Tongue (tissue), 2 donors: ENCODE measurements around the gene KYNU. TPM values are rescaled to one million over a fixed set of nuclear protein-coding genes. Genes with fewer than 3 reads are reported as not detected.
"Not testable (repeated sequence)": the region's sequence is repeated elsewhere in the genome, so short reads cannot be mapped to it uniquely, and the experiment has no call there.

Source experiments
- DNase-seq: peaks from one replicate; pipeline ENCODE4 v3.0.0-alpha.2; 2015
- total RNA-seq: library from RNA; depleted of rRNA; stranded (reverse); fragments of >200 nt; gene quantifications from one replicate; pipeline ENCODE4 v1.2.3, GENCODE V29; 2014

Gene KYNU
- total RNA-seq, 1 donor from 2014 or later, result 0.62 TPM

GRCh38 chr2:142871396-142871795 is 6.1 kb upstream of the KYNU start:
- no peak for DNase-seq

GRCh38 chr2:142872882-142873724 is 4.4 kb upstream of the KYNU start:
- no peak for DNase-seq

DNA sequence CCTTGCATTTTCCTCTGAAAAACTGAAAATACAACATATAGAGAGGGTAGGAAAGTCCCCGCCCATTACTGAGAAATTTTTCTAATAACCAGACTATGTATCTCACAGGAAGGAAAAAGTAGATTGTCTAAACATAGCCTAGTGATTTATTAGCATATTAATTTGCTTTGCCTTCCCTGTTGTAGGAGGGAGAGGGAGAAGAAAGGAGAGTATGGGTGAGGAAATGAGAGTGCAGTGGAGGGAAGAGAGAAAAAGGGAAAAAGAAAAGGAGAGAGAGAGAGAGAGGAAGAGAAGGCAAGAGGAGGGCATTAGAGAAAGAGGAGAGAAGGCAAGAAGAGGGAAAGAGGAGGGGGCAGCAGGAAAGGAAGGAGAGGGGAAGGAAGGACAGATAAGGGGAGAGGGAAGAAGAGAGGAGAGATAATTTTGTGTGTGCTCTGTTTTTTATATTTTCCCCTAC is 3.6 kb upstream of the KYNU start:
- DNase-seq, result no peak

GRCh38 chr2:142874293-142874814 is 3.1 kb upstream of the KYNU start:
- DNase-seq, result peak; percentile 23

DNA sequence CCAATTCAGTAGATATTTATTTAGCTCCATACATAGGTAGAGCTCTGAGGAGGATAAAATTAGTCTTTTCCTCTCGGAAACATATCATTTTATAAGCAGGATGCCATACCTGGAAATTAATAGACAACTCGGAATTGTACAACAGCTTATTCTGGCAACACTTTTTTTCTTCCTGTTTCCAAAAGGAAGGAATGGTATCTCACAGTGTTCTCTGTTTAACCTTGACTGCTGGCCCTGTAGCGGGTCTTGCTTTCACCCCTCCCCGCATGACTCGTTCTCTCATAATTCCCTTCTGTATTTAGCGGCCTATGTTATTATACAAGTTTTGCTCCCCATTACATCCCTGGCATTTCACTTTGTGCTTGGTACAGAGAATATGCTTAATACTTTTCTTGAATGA is 2.5 kb upstream of the KYNU start:
- DNase-seq, result no peak

DNA sequence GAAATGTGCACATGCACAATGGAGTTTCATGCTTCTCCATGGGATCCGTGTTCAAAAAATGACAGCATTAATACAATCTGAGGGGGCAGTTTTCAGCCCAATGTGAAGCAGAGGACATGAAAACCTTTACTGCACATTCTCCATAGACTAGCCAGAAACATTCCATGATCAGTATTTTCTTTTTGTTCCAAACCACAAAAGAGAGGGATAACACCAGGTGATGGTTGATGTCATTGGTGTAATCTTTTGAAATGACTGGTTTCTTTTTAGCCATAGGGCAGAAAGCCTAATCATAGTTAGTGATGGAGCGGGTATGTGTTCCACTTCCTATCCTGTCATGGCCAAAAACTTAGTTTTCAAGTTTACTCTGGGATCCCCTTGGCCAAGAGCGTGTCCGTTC is 1.8 kb upstream of the KYNU start:
- no peak for DNase-seq

- no peak for DNase-seq
Measured at GRCh38 chr2:142876423-142876822, 1.0 kb upstream of the KYNU start.

DNA sequence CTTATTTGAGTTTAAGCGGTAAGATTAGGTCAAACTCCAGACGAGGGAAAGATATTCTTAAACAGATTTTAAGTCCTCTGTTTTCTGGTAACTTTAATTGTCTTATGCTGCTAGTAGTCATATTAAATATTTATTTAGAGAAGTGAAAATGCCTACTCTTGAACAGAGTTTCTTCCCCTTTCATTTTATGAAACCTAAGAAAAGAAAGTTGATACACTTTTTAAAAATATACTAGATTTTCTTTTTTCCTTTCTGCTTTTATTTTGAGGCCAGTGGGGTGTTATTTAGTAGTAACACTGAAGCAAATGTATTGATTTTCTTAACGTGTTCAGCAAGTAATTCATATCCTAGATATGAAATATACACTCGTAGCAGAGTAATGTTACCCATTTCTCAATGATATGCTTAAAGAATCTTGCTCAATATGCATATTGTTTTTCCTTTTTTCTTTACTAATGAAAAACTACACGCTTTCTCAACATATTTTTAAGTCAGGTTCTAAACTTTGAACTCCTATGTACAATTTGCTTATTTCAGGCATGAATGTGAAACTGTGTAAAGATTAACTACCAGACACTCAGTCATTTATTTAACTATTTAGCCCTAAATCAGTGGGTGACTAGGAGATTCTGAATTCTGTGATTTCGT is 691 bp downstream of the KYNU start:
- DNase-seq, result no peak

DNA sequence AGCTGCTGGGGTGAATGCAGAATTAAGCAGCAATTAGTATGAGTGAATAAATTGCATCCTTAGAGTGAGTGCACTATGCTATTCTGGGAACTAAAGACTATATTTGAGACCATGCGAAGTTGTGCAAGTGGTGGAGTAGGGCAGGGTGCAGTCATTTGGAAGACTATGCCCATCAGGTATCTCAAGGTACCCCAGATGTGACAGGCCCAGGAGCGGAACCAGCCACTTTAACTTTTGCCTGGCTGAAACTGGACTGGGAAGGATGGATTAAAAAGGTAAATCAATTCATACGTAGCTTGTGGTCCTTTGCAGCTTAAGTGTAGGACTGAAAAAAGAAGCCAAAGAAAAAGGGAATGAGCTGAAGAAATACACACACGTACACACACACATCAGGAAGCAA is 1.7 kb downstream of the KYNU start:
- no peak for DNase-seq

DNA sequence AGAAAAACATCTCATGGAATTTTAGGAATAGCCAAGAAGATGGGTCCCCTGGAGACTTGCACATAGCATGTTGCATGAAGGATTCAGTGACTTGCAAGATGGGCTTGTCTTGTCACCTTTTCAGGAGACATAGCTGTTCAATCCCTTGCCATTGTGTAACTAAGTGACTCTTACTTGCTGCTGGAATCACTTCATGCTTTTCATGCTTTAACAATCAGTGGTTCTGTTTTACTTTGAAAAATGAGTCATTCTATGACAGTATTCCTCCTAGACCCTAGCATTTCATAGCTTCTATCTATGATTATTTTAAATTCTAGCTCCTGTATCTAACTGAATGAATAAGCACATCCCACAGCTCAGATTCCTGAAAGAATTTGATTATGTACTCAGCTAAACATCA is 2.8 kb downstream of the KYNU start:
- DNase-seq, result no peak

DNA sequence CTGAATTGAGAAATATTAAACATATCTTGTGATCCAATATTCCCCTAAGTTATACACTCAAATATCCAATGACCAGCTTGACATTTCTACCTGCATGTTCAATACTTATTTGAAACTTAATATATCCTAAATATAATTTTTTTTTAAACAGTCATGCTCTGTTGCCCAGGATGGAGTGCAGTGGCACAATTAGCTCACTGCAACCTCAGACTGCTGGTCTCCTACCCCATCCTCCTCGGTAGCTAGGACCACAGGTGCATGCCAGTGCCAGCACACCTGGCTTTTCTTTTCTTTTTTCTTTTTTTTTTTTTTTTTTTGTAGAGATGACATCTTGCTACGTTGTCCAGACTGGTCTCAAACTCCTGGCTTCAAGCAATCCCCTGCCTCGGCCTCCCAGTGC is 4.2 kb downstream of the KYNU start:
- no peak for DNase-seq

DNA sequence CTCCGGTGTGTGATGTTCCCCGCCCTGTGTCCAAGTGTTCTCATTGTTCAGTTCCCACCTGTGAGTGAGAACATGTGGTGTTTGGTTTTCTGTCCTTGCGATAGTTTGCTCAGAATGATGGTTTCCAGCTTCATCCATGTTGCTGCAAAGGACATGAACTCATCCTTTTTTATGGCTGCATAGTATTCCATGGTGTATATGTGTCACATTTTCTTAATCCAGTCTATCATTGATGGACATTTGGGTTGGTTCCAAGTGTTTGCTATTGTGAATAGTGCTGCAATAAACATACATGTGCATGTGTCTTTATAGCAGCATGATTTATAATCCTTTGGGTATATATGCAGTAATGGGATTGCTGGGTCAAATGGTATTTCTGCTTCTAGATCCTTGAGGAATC is 5.0 kb downstream of the KYNU start:
- DNase-seq, result not testable (repeated sequence)

DNA sequence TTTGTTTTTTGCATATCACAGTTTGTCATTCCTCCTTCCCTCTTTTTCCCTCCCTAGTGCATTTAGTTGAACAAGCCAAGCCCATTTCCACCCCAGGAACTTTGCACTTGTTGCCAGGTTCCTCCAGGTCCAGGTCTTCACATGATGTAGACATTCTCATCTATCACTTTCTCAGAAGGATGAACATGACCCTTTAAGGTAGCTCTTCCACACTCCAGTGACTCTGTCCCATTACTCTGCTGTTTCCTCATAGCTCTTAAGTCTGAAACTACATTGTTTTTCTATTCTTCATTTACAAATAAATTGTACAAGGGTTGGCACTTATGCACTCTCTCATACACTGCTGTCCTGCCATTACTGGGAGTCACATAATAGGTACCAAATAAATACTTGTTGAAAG is 6.1 kb downstream of the KYNU start:
- DNase-seq, result no peak

DNA sequence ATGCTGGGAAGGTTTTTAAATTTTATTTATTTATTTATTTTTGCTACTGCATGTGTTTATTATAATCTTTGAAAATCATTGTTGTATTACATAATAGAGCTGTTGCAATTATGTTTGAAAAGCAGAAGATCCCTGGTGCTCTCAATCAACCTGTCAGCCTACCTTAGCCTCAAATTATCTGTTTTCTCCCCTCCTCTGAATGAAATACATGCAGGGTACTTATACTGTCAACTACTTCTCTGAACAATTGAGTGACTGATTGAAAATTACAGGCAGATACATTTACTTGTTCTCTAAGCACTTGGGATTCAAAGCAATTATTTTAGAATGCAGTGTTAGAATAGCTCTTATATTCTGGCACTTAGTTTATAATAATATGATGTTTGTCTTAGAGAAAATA is 8.1 kb downstream of the KYNU start:
- DNase-seq, result no peak

DNA sequence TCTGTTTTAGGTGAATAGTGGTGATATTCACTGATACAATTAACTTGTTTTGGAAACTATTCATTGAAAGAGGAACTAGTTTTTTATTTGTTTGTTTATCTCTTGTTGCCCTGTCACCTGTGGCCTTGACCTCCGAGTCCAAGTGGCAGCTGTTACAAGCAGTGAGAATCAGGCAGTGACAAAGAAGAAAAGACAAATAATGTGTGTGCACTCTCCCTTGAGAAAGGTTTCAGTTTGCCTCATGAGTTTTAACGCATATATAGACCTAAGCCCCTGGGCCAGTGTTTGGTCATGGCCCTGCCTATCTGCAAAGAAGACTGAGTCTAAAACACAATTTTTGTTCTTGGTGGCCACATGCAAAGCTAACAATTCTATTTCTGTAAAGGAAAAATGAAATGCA is 15.3 kb downstream of the KYNU start:
- DNase-seq, result no peak

DNA sequence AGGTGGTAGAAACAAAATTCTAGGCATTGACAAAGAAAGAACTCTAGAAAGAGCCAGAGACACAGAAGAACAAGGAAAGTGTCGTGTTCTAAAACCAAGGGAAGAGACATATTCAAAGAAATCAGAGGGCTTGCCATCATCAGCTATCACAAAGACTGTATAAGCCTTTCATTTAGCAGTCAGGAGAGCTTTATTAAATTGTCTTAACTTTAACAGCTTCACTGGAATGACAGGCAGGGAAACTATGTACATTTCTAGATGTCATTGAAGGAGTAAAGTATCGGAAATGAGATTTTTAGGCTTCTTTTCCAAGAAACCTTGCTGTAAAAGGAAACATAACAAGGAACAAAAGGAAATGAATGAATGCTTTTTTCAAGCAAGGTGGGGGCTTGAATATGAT is 15.8 kb downstream of the KYNU start:
- no peak for DNase-seq

DNA sequence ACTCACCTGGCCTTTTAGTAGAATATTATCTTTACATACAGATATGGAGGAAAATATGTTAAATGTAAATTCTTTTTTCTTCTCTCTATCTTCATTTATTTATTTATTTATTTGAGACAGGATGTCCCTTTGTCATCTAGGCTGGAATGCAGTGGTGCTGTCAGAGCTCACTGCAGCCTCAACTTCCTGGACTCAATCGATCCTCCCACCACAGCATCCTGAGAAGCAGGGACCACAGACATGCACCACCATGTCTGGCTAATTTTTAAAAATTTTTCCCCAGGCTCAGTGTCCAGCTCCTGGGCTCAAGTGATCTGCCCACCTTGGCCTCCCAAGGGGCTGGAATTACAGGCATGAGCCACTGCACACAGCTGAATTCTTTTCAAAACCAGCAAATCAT is 20.3 kb downstream of the KYNU start:
- DNase-seq, result no peak

DNA sequence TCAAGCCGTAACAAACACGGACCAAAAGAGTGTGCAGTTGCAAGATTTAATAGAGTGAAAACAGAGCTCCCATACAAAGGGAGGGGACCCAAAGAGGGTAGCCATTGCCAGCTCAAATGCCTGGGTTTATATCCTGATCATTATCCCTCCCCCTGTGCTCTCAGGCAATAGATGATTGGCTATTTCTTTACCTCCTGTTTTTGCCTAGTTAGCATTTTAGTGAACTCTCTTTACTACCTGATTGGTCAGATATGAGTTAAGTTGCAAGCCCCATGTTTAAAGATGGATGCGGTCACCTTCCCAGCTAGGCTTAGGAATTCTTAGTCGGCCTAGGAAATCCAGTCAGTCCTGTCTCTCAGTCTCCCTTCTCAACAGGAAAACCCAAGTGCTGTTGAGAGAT is 22.9 kb downstream of the KYNU start:
- not testable (repeated sequence) for DNase-seq

GRCh38 chr2:142901780-142902179 is 24.3 kb downstream of the KYNU start:
- no peak for DNase-seq

DNA sequence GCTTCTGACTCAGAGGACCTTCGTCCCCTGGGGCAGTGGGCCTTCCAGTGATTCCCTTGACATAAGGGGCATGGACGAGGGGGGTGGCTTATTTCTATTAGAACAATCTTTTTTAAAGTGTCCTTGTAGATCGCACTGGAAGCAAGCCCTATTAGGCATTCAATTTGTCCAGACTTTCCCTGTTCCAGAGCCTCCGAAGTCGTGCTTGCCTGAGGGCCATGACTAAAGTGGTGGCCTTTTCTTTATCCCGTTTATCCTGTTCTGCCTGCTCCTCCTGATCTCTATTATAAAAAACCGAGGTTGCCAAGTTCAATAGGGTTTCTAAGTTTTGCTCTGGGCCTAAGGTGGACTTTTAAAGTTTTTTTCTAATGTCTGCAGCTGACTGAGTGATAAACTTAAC is 26.3 kb downstream of the KYNU start:
- DNase-seq, result not testable (repeated sequence)

- no peak for DNase-seq
Measured at GRCh38 chr2:142907653-142908052, 30.2 kb downstream of the KYNU start.

DNA sequence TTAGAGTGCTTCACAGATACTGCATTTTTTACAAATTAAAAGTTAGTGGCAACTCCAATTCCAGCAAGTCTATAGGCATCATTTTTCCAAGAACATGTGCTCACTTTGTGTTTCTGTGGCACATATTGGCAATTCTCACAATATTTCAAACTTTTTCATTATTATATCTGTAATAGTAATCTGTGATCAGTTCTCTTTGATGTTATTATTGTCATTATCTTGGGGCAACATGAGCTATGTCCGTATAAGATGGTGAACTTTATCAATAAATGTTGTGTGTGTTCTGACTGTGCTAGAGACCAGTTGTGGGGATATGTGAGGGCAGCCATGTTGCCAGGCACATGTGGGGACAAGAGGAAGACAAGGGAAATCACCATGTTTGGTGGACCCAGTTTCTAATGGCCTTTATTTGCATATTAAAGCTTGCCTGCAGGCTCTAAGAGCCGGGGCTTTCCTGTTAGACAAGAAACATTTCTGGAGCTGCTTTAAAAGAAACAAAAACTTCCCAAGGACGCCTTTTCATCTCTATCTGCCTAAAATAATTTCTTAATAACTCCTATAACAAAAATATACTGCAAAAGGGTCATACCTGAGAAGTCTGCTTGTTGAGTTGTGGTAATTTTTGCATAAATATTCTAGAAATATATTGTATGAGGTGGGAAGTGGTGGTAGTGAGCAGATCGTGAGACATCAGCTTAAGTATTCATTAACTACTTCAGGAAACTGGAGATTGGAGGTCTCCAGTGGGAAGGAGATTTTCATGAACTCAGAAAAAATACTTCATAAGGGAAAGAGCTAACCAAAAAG is 37.2 kb downstream of the KYNU start:
- DNase-seq, result no peak

DNA sequence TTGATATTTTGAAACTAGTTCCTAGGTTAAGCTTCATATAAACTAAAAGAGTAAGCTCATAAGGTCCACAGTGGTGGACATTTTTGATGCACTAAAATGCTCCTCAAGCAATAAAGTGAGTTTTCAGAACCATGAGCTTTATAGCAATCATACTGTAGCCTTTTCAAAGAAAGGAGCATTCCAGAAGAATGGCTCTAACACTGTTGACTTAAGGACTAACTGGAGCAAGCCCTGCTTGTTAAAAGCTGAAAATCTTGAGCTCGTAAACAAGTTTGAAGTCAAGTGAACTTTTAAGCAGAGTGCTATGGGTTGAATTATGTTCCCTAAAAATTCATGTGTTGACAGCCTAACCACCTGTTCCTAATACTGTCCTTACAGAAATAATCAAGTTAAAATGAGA is 38.0 kb downstream of the KYNU start:
- DNase-seq, result no peak
